ENCODE data around the gene EFHC1. TPM values are rescaled to one million over a fixed set of nuclear protein-coding genes. Genes with fewer than 3 reads are reported as not detected.

The EFHC1 gene
- total RNA-seq, 1 experiment from 2014 or later, result 26.9 TPM

- H3K36me3 Mint-ChIP-seq (ENCODE audit: insufficient read depth, unreplicated experiment), result no peaks in the 10 kb centered on the region
- no peaks in the 10 kb centered on the region for H3K9me3 Mint-ChIP-seq (ENCODE audit: unreplicated experiment)
- H3K27me3 Mint-ChIP-seq (ENCODE audit: insufficient read depth, unreplicated experiment), result no peaks in the 10 kb centered on the region
- peaks cover 8% of the 10 kb centered on the region for H3K4me1 Mint-ChIP-seq (ENCODE audit: insufficient read depth, unreplicated experiment)
- CTCF ChIA-PET, result interaction anchor here (1.3 to 10.9 kb wide), 3 partner anchors 11 to 240 kb away, joined by 6 to 112 read pairs (median 9); no protein-coding TSS in a partner anchor
- DNase-seq (ENCODE audit: unreplicated experiment), result no peak
- TF ChIP-seq, protein P1, sequence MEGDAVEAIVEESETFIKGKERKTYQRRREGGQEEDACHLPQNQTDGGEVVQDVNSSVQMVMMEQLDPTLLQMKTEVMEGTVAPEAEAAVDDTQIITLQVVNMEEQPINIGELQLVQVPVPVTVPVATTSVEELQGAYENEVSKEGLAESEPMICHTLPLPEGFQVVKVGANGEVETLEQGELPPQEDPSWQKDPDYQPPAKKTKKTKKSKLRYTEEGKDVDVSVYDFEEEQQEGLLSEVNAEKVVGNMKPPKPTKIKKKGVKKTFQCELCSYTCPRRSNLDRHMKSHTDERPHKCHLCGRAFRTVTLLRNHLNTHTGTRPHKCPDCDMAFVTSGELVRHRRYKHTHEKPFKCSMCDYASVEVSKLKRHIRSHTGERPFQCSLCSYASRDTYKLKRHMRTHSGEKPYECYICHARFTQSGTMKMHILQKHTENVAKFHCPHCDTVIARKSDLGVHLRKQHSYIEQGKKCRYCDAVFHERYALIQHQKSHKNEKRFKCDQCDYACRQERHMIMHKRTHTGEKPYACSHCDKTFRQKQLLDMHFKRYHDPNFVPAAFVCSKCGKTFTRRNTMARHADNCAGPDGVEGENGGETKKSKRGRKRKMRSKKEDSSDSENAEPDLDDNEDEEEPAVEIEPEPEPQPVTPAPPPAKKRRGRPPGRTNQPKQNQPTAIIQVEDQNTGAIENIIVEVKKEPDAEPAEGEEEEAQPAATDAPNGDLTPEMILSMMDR (IDR thresholded peaks at IDR 0.05; ENCODE audit: unreplicated experiment), result no peak
- no TSS peak for BruUV-seq (replicated peaks)
- no peak overlapping the region for H3K4me3 Mint-ChIP-seq (ENCODE audit: unreplicated experiment)
- no peak overlapping the region for H3K27ac Mint-ChIP-seq (ENCODE audit: low read depth, unreplicated experiment)
- POLR2A ChIA-PET, result interaction anchor here (0.6 kb wide), 1 partner anchor 8 kb away, joined by 5 read pairs; no protein-coding TSS in a partner anchor
- intact Hi-C loops (cut with micrococcal nuclease), result no loop called here
These were observed 9.2 kb upstream of the EFHC1 start for GRCh38 chr6:52410979-52411378.

GRCh38 chr6:52411911-52412310 lies 8.2 kb upstream of the EFHC1 start:
- Mint-ChIP-seq H3K27ac (ENCODE audit: low read depth, unreplicated experiment) (no peak overlapping the region), H3K36me3 (ENCODE audit: insufficient read depth, unreplicated experiment) (no peaks in the 10 kb centered on the region), H3K9me3 (ENCODE audit: unreplicated experiment) (no peaks in the 10 kb centered on the region), H3K4me3 (ENCODE audit: unreplicated experiment) (no peak overlapping the region), H3K4me1 (ENCODE audit: insufficient read depth, unreplicated experiment) (peaks cover 16% of the 10 kb centered on the region), H3K27me3 (ENCODE audit: insufficient read depth, unreplicated experiment) (no peaks in the 10 kb centered on the region)
- no peak for DNase-seq (ENCODE audit: unreplicated experiment)
- TF ChIP-seq, protein P1 (IDR thresholded peaks at IDR 0.05; ENCODE audit: unreplicated experiment), result no peak
- BruUV-seq (replicated peaks), result no TSS peak
- POLR2A ChIA-PET, result no interaction called here
- intact Hi-C loops (cut with micrococcal nuclease), result no loop called here
- CTCF ChIA-PET, result interaction anchor here (1.0 to 10.9 kb wide), 2 partner anchors 12 to 239 kb away, joined by 3 to 112 read pairs; no protein-coding TSS in a partner anchor

DNA sequence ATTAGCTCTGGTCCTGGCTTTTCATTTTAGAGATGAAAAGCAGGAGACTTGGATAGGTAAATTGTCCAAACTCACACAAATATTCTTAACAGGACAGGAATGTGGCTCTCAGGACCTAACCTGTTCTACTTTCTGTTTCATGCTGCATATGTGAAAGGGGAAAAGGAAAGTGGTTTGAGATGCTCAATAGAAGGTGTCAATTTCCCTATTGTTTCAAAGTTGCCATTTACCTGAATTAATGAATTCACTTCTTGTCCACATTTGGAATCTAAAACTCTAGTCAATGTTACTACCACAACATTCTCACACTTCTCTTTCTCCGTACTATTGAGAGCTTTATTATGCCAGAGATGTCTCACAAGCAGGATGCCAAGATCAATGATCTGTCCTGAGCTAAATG lies 4.8 kb upstream of the EFHC1 start:
- no peaks in the 10 kb centered on the region for H3K9me3 Mint-ChIP-seq (ENCODE audit: unreplicated experiment)
- no peak overlapping the region for H3K27ac Mint-ChIP-seq (ENCODE audit: low read depth, unreplicated experiment)
- intact Hi-C loops (cut with micrococcal nuclease), result no loop called here
- no peaks in the 10 kb centered on the region for H3K27me3 Mint-ChIP-seq (ENCODE audit: insufficient read depth, unreplicated experiment)
- TF ChIP-seq, protein P1 (IDR thresholded peaks at IDR 0.05; ENCODE audit: unreplicated experiment), result no peak
- no peak for DNase-seq (ENCODE audit: unreplicated experiment)
- CTCF ChIA-PET, result interaction anchor here (0.5 to 10.9 kb wide), 19 partner anchors 8 to 283 kb away, joined by 3 to 112 read pairs (median 3); no protein-coding TSS in a partner anchor
- no peak overlapping the region for H3K4me3 Mint-ChIP-seq (ENCODE audit: unreplicated experiment)
- no TSS peak for BruUV-seq (replicated peaks)
- no peaks in the 10 kb centered on the region for H3K36me3 Mint-ChIP-seq (ENCODE audit: insufficient read depth, unreplicated experiment)
- POLR2A ChIA-PET, result interaction anchor here (1.5 to 1.7 kb wide), 3 partner anchors 175 to 247 kb away, joined by 4 to 6 read pairs (median 5); no protein-coding TSS in a partner anchor
- peaks cover 32% of the 10 kb centered on the region for H3K4me1 Mint-ChIP-seq (ENCODE audit: insufficient read depth, unreplicated experiment)

DNA sequence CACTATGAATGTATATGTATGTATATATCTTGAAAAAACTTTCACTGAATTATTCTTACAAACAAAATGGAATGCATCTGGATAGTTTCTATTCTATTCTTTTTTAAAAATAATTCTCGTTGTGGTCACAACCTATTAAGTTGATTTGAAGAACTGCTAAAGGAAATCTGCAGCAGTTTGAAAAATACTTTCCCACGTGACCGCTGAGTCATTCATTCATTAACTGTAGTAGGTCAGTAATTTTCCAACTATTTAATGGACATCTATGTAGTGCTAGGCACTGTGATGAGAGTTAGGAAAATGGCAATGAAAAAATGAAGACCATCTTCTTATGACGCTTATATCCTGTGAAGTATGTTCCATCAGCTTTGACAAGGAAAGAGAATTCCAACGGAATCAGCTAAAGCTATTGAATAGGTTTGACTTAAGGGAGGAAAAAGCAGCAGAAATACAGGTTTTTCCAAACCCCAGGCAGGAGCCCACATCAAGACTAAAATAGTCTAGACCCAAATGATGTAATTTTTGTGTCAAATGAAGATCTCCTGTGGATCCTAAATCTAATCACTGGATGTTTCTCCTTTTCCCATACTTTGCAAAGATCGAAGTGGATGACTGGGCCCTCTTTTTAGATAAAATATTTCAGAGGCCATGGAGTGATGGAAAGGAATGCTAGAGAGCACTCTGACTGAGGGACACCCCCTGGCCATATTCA lies 4.1 kb upstream of the EFHC1 start:
- ChIA-PET CTCF (interaction anchor here (0.5 to 10.9 kb wide), 33 partner anchors 8 to 309 kb away, joined by 3 to 112 read pairs (median 3); no protein-coding TSS in a partner anchor), POLR2A (interaction anchor here (0.7 to 2.5 kb wide), 6 partner anchors 8 to 246 kb away, joined by 3 to 9 read pairs (median 4); no protein-coding TSS in a partner anchor)
- no peaks in the 10 kb centered on the region for H3K9me3 Mint-ChIP-seq (ENCODE audit: unreplicated experiment)
- H3K36me3 Mint-ChIP-seq (ENCODE audit: insufficient read depth, unreplicated experiment), result no peaks in the 10 kb centered on the region
- intact Hi-C loops (cut with micrococcal nuclease), result loop anchor here (1.0 to 2.0 kb wide), 5 partner anchors 88 to 579 kb away; partner anchors contain the start of genes GSTA4 and TRAM2
- no peaks in the 10 kb centered on the region for H3K27me3 Mint-ChIP-seq (ENCODE audit: insufficient read depth, unreplicated experiment)
- BruUV-seq (replicated peaks), result no TSS peak
- DNase-seq (ENCODE audit: unreplicated experiment), result peak; percentile 29
- no peak overlapping the region for H3K27ac Mint-ChIP-seq (ENCODE audit: low read depth, unreplicated experiment)
- H3K4me1 Mint-ChIP-seq (ENCODE audit: insufficient read depth, unreplicated experiment), result peaks cover 32% of the 10 kb centered on the region
- TF ChIP-seq, protein P1 (IDR thresholded peaks at IDR 0.05; ENCODE audit: unreplicated experiment), result no peak
- no peak overlapping the region for H3K4me3 Mint-ChIP-seq (ENCODE audit: unreplicated experiment)

Data from MCF 10A (cell line).